HG02973 (cell line): Measurements from ENCODE around the gene ZNF236.

ENCODE experiments used
- ATAC-seq: cut with Tn5 transposase; IDR thresholded peaks from one replicate; pipeline ENCODE4 v1.9.1; 2021; ENCODE audit warnings: moderate library complexity; ENCODE audit not compliant: unreplicated experiment

The ZNF236 gene

GRCh38 chr18:76970770-76971559 is 148.6 kb downstream of the ZNF236 start:
- no peak for ATAC-seq

- no peak for ATAC-seq
These were observed 149.9 kb downstream of the ZNF236 start for GRCh38 chr18:76972241-76972640.

- ATAC-seq: no peak
These were observed 150.6 kb downstream of the ZNF236 start for GRCh38 chr18:76972846-76973519.

- no peak for ATAC-seq
These were observed 151.3 kb downstream of the ZNF236 start for GRCh38 chr18:76973520-76974266.

- no peak for ATAC-seq
These were observed 152.0 kb downstream of the ZNF236 start for GRCh38 chr18:76974386-76974785.

GRCh38 chr18:76975577-76976110 is 153.3 kb downstream of the ZNF236 start:
- ATAC-seq: no peak

GRCh38 chr18:76977108-76977621 is 154.8 kb downstream of the ZNF236 start:
- ATAC-seq: no peak

GRCh38 chr18:76977684-76978232 is 155.4 kb downstream of the ZNF236 start:
- ATAC-seq: no peak

- no peak for ATAC-seq
These were observed 156.3 kb downstream of the ZNF236 start for GRCh38 chr18:76978616-76979015.

GRCh38 chr18:76979111-76979751 is 156.9 kb downstream of the ZNF236 start:
- ATAC-seq: no peak

GRCh38 chr18:76979906-76980305 is 157.5 kb downstream of the ZNF236 start:
- ATAC-seq: no peak

- ATAC-seq: peak; percentile 29
These were observed 158.5 kb downstream of the ZNF236 start for GRCh38 chr18:76980663-76981395.

GRCh38 chr18:76981396-76981968 is 159.1 kb downstream of the ZNF236 start:
- peak; percentile 52 for ATAC-seq

GRCh38 chr18:76982038-76982437 is 159.7 kb downstream of the ZNF236 start:
- ATAC-seq: no peak

GRCh38 chr18:76982841-76983583 is 160.7 kb downstream of the ZNF236 start:
- peak; percentile 63 for ATAC-seq

- ATAC-seq: no peak
These were observed 161.3 kb downstream of the ZNF236 start for GRCh38 chr18:76983613-76984051.

- no peak for ATAC-seq
These were observed 162.1 kb downstream of the ZNF236 start for GRCh38 chr18:76984193-76985155.
